ENCODE results near the gene MAP4K4. TPM values are rescaled to one million over a fixed set of nuclear protein-coding genes. Genes with fewer than 3 reads are reported as not detected.

The MAP4K4 gene
- total and polyA plus RNA-seq, 2 donors from 2014 or later: 8.4 to 62.8 TPM

DNA sequence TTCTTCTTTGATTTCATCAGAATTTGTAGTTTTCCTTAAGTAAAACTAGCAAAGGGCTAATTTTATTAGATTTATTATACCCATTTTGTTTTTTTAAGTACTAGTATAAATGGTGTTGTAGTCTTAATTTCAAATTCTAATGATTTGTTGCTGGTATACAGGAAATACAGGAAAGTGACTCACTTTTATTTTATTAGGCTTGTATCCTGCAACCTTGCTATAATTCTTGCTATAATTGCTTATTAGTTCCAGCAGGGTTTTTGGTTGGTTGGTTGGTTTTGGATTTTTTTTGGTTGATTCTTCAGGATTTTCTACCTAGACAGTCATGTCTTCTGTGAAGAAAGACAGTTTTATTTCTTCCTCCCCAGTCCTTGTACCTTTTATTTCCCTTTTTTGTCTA, 183.6 kb downstream of the MAP4K4 start:
- Histone ChIP-seq H3K9me3 (ENCODE audit: control insufficient read depth in 2 of 3, insufficient read depth in 1 of 3, low read length in 3 of 3) (no peaks in the 10 kb centered on the region), H3K9ac (ENCODE audit: low read length in 3 of 3) (no peak overlapping the region), H3K27ac (ENCODE audit: low read depth in 2 of 2, low read length in 2 of 2) (no peak overlapping the region), H3K4me1 (ENCODE audit: control insufficient read depth in 2 of 3, insufficient read depth in 2 of 3, low read depth in 1 of 3, low read length in 3 of 3) (no peaks in the 10 kb centered on the region), H3K36me3 (ENCODE audit: control insufficient read depth in 2 of 3, insufficient read depth in 3 of 3, low read length in 3 of 3) (peaks cover 4 to 22% (median 12%) of the 10 kb centered on the region in 3 donors), H3K4me3 (ENCODE audit: low read length in 3 of 3) (no peak overlapping the region), H3K27me3 (ENCODE audit: control insufficient read depth, insufficient read depth, low read length) (no peaks in the 10 kb centered on the region)
- no peak for FAIRE-seq
- TF ChIP-seq, protein P1, sequence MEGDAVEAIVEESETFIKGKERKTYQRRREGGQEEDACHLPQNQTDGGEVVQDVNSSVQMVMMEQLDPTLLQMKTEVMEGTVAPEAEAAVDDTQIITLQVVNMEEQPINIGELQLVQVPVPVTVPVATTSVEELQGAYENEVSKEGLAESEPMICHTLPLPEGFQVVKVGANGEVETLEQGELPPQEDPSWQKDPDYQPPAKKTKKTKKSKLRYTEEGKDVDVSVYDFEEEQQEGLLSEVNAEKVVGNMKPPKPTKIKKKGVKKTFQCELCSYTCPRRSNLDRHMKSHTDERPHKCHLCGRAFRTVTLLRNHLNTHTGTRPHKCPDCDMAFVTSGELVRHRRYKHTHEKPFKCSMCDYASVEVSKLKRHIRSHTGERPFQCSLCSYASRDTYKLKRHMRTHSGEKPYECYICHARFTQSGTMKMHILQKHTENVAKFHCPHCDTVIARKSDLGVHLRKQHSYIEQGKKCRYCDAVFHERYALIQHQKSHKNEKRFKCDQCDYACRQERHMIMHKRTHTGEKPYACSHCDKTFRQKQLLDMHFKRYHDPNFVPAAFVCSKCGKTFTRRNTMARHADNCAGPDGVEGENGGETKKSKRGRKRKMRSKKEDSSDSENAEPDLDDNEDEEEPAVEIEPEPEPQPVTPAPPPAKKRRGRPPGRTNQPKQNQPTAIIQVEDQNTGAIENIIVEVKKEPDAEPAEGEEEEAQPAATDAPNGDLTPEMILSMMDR (IDR thresholded peaks at IDR 0.05; ENCODE audit: borderline replicate concordance, extremely low read depth, insufficient read depth): no peak
- no peak for DNase-seq
- intact Hi-C loops (cut with DNase I): no loop called here

DNA sequence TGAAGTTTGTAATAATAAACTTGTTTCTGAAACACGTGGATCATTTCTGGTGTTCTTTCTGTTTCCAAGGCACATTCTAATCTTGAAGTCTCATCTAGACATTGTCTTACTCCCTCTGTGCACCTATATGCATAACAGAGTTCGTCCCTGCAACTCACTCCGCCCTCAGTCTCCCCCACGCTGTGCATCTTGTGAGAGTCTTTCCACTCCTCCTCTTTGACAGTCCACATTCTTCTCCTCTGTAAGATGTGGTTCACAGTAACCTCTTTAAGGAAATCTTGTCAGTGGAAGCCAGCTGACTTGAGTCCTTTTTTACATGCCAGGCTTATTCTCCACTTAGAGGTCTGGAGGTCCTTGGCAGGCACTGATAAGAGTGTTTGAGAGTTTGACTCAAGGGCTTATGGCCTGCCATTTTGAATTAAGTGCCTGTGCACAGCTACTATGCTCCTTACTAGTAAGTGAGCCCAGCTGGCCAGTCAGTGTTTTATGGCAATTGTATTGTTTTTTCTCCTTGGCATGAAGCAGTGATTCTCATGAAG, 185.3 kb downstream of the MAP4K4 start:
- TF ChIP-seq, protein P1 (IDR thresholded peaks at IDR 0.05; ENCODE audit: borderline replicate concordance, extremely low read depth, insufficient read depth): no peak
- Histone ChIP-seq H3K9me3 (ENCODE audit: control insufficient read depth in 2 of 3, insufficient read depth in 1 of 3, low read length in 3 of 3) (no peaks in the 10 kb centered on the region), H3K4me1 (ENCODE audit: control insufficient read depth in 2 of 3, insufficient read depth in 2 of 3, low read depth in 1 of 3, low read length in 3 of 3) (no peaks in the 10 kb centered on the region), H3K4me3 (ENCODE audit: low read length in 3 of 3) (no peak overlapping the region), H3K27me3 (ENCODE audit: control insufficient read depth, insufficient read depth, low read length) (no peaks in the 10 kb centered on the region), H3K9ac (ENCODE audit: low read length in 3 of 3) (no peak overlapping the region), H3K36me3 (ENCODE audit: control insufficient read depth in 2 of 3, insufficient read depth in 3 of 3, low read length in 3 of 3) (peaks cover 2 to 13% (median 11%) of the 10 kb centered on the region in 3 donors), H3K27ac (ENCODE audit: low read depth in 2 of 2, low read length in 2 of 2) (no peak overlapping the region)
- intact Hi-C loops (cut with DNase I): no loop called here
- DNase-seq (no peak), FAIRE-seq (no peak)

DNA sequence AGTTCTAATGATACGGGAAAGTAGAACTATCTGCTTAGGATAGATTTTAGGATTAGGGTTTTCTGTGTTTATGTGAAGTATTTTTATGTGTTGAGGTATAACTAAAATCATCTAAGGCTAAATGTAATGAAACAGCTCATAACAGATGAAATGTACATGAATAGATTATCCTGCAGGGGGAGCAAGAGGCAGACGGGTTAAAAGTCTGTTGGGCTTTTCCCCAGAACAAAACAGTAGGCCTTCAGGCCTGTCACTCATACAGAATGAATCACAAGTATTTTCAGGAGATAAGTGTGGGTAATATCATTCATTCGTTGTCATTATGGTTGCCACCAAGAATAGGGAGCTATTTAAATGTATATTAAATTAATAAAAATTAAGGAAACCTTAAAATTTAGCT, 186.4 kb downstream of the MAP4K4 start:
- H3K27ac ChIP-seq (ENCODE audit: low read depth in 2 of 2, low read length in 2 of 2): no peak overlapping the region
- TF ChIP-seq, protein P1 (IDR thresholded peaks at IDR 0.05; ENCODE audit: borderline replicate concordance, extremely low read depth, insufficient read depth): peak; percentile 36
- no peaks in the 10 kb centered on the region for H3K9me3 ChIP-seq (ENCODE audit: control insufficient read depth in 2 of 3, insufficient read depth in 1 of 3, low read length in 3 of 3)
- H3K36me3 ChIP-seq (ENCODE audit: control insufficient read depth in 2 of 3, insufficient read depth in 3 of 3, low read length in 3 of 3): peaks cover 0 to 6% (median 5%) of the 10 kb centered on the region in 3 donors
- H3K4me1 ChIP-seq (ENCODE audit: control insufficient read depth in 2 of 3, insufficient read depth in 2 of 3, low read depth in 1 of 3, low read length in 3 of 3): no peaks in the 10 kb centered on the region
- intact Hi-C loops (cut with DNase I): no loop called here
- DNase-seq: peak in 2 of 5 donors; percentile 24 to 50
- peak; percentile 39 for FAIRE-seq
- H3K4me3 ChIP-seq (ENCODE audit: low read length in 3 of 3): no peak overlapping the region
- H3K27me3 ChIP-seq (ENCODE audit: control insufficient read depth, insufficient read depth, low read length): no peaks in the 10 kb centered on the region
- H3K9ac ChIP-seq (ENCODE audit: low read length in 3 of 3): no peak overlapping the region

DNA sequence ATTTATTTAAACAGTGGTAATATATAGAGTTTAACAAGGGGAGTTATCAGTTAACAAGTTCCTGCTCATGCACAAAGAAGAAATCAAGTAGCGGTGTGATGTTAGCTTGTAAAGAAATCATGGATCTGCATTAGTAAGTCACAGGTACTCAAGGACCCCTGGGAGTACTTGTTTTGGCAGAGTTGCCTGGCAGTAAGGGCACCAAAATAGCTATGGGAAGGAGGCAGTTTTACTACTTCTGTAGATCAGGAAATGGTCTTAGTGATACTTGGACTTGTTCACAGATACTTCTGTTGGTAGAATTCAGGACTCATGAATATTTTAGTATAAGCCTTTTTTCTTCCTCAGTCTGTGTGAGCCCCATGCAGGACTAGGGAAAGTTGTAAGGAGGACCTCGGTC, 186.9 kb downstream of the MAP4K4 start:
- H3K27ac ChIP-seq (ENCODE audit: low read depth in 2 of 2, low read length in 2 of 2): no peak overlapping the region
- no peak overlapping the region for H3K4me3 ChIP-seq (ENCODE audit: low read length in 3 of 3)
- no peaks in the 10 kb centered on the region for H3K27me3 ChIP-seq (ENCODE audit: control insufficient read depth, insufficient read depth, low read length)
- intact Hi-C loops (cut with DNase I): no loop called here
- no peaks in the 10 kb centered on the region for H3K4me1 ChIP-seq (ENCODE audit: control insufficient read depth in 2 of 3, insufficient read depth in 2 of 3, low read depth in 1 of 3, low read length in 3 of 3)
- H3K9me3 ChIP-seq (ENCODE audit: control insufficient read depth in 2 of 3, insufficient read depth in 1 of 3, low read length in 3 of 3): no peaks in the 10 kb centered on the region
- TF ChIP-seq, protein P1 (IDR thresholded peaks at IDR 0.05; ENCODE audit: borderline replicate concordance, extremely low read depth, insufficient read depth): no peak
- H3K36me3 ChIP-seq (ENCODE audit: control insufficient read depth in 2 of 3, insufficient read depth in 3 of 3, low read length in 3 of 3): peaks cover 0 to 9% (median 6%) of the 10 kb centered on the region in 3 donors
- no peak overlapping the region for H3K9ac ChIP-seq (ENCODE audit: low read length in 3 of 3)
- no peak for DNase-seq
- FAIRE-seq: no peak

All from kidney (tissue), 14 donors.